ENCODE results near the gene MYLK4. TPM values are rescaled to one million over a fixed set of nuclear protein-coding genes. Genes with fewer than 3 reads are reported as not detected.

The MYLK4 gene
- total RNA-seq, 1 donor, result 0.72 TPM

GRCh38 chr6:2706558-2706957 is 44.2 kb downstream of the MYLK4 start:
- H3K4me3 ChIP-seq (ENCODE audit: low read depth, low read length), result no peak overlapping the region
- TF ChIP-seq CTCF (IDR thresholded peaks at IDR 0.05; ENCODE audit: insufficient read depth, low read length), result no peak
- no peak for DNase-seq (ENCODE audit: low read depth)

GRCh38 chr6:2705256-2705655 is 45.5 kb downstream of the MYLK4 start:
- TF ChIP-seq CTCF (IDR thresholded peaks at IDR 0.05; ENCODE audit: insufficient read depth, low read length), result no peak
- DNase-seq (ENCODE audit: low read depth), result no peak
- no peak overlapping the region for H3K4me3 ChIP-seq (ENCODE audit: low read depth, low read length)

- TF ChIP-seq CTCF (IDR thresholded peaks at IDR 0.05; ENCODE audit: insufficient read depth, low read length), result no peak
- H3K4me3 ChIP-seq (ENCODE audit: low read depth, low read length), result no peak overlapping the region
- DNase-seq (ENCODE audit: low read depth), result no peak
Observed at GRCh38 chr6:2697291-2697690, 53.4 kb downstream of the MYLK4 start.

- DNase-seq (ENCODE audit: low read depth), result peak; percentile 70
- peak; percentile 42 for TF ChIP-seq CTCF (IDR thresholded peaks at IDR 0.05; ENCODE audit: insufficient read depth, low read length)
- no peak overlapping the region for H3K4me3 ChIP-seq (ENCODE audit: low read depth, low read length)
Observed at GRCh38 chr6:2695454-2696095, 55.1 kb downstream of the MYLK4 start.

- TF ChIP-seq CTCF (IDR thresholded peaks at IDR 0.05; ENCODE audit: insufficient read depth, low read length), result no peak
- DNase-seq (ENCODE audit: low read depth), result no peak
- H3K4me3 ChIP-seq (ENCODE audit: low read depth, low read length), result no peak overlapping the region
Observed at GRCh38 chr6:2693231-2693630, 57.5 kb downstream of the MYLK4 start.

GRCh38 chr6:2688401-2689064 is 62.2 kb downstream of the MYLK4 start:
- TF ChIP-seq CTCF (IDR thresholded peaks at IDR 0.05; ENCODE audit: insufficient read depth, low read length), result no peak
- DNase-seq (ENCODE audit: low read depth), result peak; percentile 86
- no peak overlapping the region for H3K4me3 ChIP-seq (ENCODE audit: low read depth, low read length)

Measured in fibroblast of the aortic adventitia (primary cell).